Neutrophil (primary cell): Measurements from ENCODE around the gene UNG.
A peak's percentile ranks its signal among the peaks of the same experiment; 100 is the strongest.

Experiments used
- H3K27ac ChIP-seq: fragments of 200-600 bp; sonication (generic); 2 replicates; pipeline ENCODE4 v1.5.1; 2016; ENCODE audit warnings: mild to moderate bottlenecking, moderate library complexity
- H3K27me3 ChIP-seq: fragments of 200-600 bp; sonication (generic); 2 replicates; pipeline ENCODE4 v1.6.0; 2016; ENCODE audit warnings: mild to moderate bottlenecking
- H3K36me3 ChIP-seq: fragments of 200-600 bp; sonication (generic); 2 replicates; pipeline ENCODE4 v1.5.1; 2017
- H3K4me1 ChIP-seq, 2 experiments: fragments of 200-600 bp in 1 of 2; sonication (generic) in 1 of 2; 1 replicate in 1 of 2; 2 replicates in 1 of 2; pipeline versions ENCODE4 v1.5.1 to v1.6.1; 2013 to 2016; ENCODE audit warnings: low read depth in 1 of 2, low read length in 1 of 2, mild to moderate bottlenecking in 1 of 2, moderate library complexity in 1 of 2; ENCODE audit not compliant: control insufficient read depth in 1 of 2, insufficient read depth in 1 of 2
- H3K4me3 ChIP-seq, 2 experiments: fragments of 200-600 bp in 1 of 2; sonication (generic) in 1 of 2; 1 replicate in 1 of 2; 2 replicates in 1 of 2; pipeline ENCODE4 v1.5.1; 2013 to 2016; ENCODE audit warnings: low read depth in 1 of 2, low read length in 1 of 2, mild to moderate bottlenecking in 1 of 2, moderate library complexity in 1 of 2
- H3K9me3 ChIP-seq: fragments of 200-600 bp; sonication (generic); 2 replicates; pipeline ENCODE4 v1.5.1; 2016
- CTCF ChIP-seq: fragments of 200-600 bp; sonication (generic); IDR thresholded peaks from 2 replicates; pipeline ENCODE4 v1.5.1; 2016; ENCODE audit warnings: antibody characterized with exemption

UNG gene

GRCh38 chr12:109084425-109084824 lies 13.0 kb upstream of the UNG start:
- Histone ChIP-seq H3K4me3 (no peak overlapping the region), H3K27ac (no peak overlapping the region), H3K9me3 (no peaks in the 10 kb centered on the region), H3K27me3 (no peaks in the 10 kb centered on the region), H3K36me3 (peaks cover 83% of the 10 kb centered on the region), H3K4me1 (no peaks in the 10 kb centered on the region)
- no peak for TF ChIP-seq CTCF

GRCh38 chr12:109085590-109085989 lies 11.8 kb upstream of the UNG start:
- no peaks in the 10 kb centered on the region for H3K4me1 ChIP-seq
- TF ChIP-seq CTCF, result no peak
- H3K4me3 ChIP-seq, result no peak overlapping the region
- H3K27ac ChIP-seq, result no peak overlapping the region
- H3K36me3 ChIP-seq, result peaks cover 80% of the 10 kb centered on the region
- no peaks in the 10 kb centered on the region for H3K9me3 ChIP-seq
- no peaks in the 10 kb centered on the region for H3K27me3 ChIP-seq

- no peak overlapping the region for H3K4me3 ChIP-seq
- H3K9me3 ChIP-seq, result no peaks in the 10 kb centered on the region
- H3K27ac ChIP-seq, result no peak overlapping the region
- TF ChIP-seq CTCF, result no peak
- peaks cover 66% of the 10 kb centered on the region for H3K36me3 ChIP-seq
- no peaks in the 10 kb centered on the region for H3K27me3 ChIP-seq
- H3K4me1 ChIP-seq, result no peaks in the 10 kb centered on the region
Observed at GRCh38 chr12:109087250-109087649, 10.1 kb upstream of the UNG start.

GRCh38 chr12:109088818-109089217 lies 8.6 kb upstream of the UNG start:
- no peak overlapping the region for H3K27ac ChIP-seq
- TF ChIP-seq CTCF, result no peak
- peaks cover 7 to 11% of the 10 kb centered on the region in 2 experiments for H3K4me1 ChIP-seq
- peaks cover 51% of the 10 kb centered on the region for H3K36me3 ChIP-seq
- no peaks in the 10 kb centered on the region for H3K27me3 ChIP-seq
- H3K4me3 ChIP-seq, result no peak overlapping the region
- H3K9me3 ChIP-seq, result no peaks in the 10 kb centered on the region

- Histone ChIP-seq H3K4me3 (no peak overlapping the region), H3K36me3 (peaks cover 42% of the 10 kb centered on the region), H3K9me3 (no peaks in the 10 kb centered on the region), H3K27ac (no peak overlapping the region), H3K4me1 (peaks cover 7 to 11% of the 10 kb centered on the region in 2 experiments), H3K27me3 (no peaks in the 10 kb centered on the region)
- no peak for TF ChIP-seq CTCF
Observed at GRCh38 chr12:109089683-109090082, 7.7 kb upstream of the UNG start.

- peaks cover 14% of the 10 kb centered on the region for H3K36me3 ChIP-seq
- peak overlapping the region; percentile 53 to 70 for H3K4me3 ChIP-seq
- no peaks in the 10 kb centered on the region for H3K27me3 ChIP-seq
- H3K9me3 ChIP-seq, result no peaks in the 10 kb centered on the region
- H3K27ac ChIP-seq, result peak overlapping the region; percentile 55
- peaks cover 11 to 16% of the 10 kb centered on the region in 2 experiments for H3K4me1 ChIP-seq
- TF ChIP-seq CTCF, result no peak
Observed at GRCh38 chr12:109092497-109093021, 4.8 kb upstream of the UNG start.
